CD1c-positive myeloid dendritic cell (primary cell): ENCODE data around the gene NXPH4.

ENCODE experiments used
- DNase-seq: peaks from one replicate; pipeline ENCODE4 v3.0.0-alpha.2; 2016; ENCODE audit errors: extremely low spot score

The NXPH4 gene

DNA sequence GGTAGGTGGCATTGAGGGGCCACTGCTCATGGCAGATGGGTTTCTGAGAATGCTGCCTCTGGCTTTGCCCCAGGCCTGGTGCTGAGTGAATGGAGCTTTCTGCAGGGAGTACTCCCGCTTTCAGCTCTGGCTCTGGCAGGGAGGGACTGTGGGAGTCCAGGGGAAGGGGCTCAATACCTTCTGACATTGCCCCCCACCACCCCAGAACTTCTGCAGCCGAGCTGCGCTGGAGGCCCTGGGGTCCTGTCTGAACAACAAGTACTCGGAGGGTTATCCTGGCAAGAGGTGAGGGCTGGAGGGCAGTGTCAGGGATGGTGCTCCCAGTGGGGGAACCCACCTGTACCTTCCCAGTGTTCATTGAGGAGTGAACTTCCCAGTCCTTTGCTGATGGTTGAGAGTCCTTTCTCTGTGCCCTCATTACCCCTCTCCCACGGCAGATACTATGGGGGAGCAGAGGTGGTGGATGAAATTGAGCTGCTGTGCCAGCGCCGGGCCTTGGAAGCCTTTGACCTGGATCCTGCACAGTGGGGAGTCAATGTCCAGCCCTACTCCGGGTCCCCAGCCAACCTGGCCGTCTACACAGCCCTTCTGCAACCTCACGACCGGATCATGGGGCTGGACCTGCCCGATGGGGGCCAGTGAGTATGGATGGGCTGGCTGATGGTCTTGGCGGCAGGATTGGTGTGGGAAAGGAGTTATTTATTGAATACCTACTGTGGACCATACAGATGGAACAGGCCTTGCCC, 14.9 kb downstream of the NXPH4 start:
- DNase-seq = no peak

DNA sequence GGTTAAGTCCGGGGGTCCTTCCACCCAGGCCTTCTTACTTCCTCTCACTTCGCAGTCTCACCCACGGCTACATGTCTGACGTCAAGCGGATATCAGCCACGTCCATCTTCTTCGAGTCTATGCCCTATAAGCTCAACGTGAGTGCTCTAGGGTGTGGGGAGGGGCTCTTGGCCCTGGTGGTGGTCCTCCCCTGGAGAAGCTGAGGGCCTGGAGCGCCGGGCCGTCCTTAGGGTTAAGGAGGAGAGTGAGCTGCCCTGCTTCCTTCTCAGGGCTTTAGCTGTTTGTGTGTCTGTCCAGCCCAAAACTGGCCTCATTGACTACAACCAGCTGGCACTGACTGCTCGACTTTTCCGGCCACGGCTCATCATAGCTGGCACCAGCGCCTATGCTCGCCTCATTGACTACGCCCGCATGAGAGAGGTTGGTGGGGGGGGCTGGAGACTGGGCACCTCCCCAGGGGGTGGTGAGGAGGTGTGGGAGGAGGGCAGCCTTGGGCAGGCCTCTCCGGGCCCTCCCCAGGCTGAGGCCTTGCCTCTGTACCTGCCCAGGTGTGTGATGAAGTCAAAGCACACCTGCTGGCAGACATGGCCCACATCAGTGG, 15.7 kb downstream of the NXPH4 start:
- DNase-seq = no peak

DNA sequence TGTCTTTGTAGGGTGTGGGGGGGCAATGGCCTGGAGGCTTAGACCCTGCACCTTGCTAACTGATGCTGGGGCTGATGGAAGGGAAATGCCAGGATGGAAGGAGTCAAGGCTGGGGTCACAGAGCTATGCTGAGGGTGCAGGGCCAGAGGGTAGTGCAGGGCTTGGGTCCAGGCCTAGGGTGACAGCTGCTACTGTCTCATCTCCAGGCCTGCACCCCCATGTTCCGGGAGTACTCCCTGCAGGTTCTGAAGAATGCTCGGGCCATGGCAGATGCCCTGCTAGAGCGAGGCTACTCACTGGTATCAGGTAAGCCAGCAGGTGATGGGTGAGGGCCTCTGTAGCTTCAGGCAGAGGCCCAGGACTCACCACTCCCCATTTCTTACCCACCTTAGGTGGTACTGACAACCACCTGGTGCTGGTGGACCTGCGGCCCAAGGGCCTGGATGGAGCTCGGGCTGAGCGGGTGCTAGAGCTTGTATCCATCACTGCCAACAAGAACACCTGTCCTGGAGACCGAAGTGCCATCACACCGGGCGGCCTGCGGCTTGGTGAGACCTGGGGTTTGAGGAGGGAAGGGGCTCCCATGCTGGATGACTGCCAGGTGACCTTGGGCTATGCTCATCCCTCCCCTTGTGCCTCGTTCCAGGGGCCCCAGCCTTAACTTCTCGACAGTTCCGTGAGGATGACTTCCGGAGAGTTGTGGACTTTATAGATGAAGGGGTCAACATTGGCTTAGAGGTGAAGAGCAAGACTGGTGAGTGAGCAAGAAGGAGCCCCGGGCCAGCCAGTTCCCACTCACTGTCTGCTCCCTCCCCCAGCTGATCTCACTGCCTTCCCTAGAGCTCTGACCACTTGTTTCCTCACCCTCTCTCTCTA, 17.0 kb downstream of the NXPH4 start:
- peak; percentile 62 for DNase-seq

DNA sequence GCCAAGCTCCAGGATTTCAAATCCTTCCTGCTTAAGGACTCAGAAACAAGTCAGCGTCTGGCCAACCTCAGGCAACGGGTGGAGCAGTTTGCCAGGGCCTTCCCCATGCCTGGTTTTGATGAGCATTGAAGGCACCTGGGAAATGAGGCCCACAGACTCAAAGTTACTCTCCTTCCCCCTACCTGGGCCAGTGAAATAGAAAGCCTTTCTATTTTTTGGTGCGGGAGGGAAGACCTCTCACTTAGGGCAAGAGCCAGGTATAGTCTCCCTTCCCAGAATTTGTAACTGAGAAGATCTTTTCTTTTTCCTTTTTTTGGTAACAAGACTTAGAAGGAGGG, 17.6 kb downstream of the NXPH4 start:
- DNase-seq = no peak

DNA sequence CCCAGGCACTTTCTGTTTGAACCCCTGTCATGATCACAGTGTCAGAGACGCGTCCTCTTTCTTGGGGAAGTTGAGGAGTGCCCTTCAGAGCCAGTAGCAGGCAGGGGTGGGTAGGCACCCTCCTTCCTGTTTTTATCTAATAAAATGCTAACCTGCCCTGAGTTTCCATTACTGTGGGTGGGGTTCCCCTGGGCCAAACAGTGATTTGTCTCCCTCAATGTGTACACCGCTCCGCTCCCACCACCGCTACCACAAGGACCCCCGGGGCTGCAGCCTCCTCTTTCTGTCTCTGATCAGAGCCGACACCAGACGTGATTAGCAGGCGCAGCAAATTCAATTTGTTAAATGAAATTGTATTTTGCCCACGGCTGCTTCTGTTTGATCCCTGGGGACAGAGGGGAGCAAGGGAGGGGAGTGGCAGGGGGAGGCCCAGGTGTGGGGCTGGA, 18.0 kb downstream of the NXPH4 start:
- DNase-seq = peak; percentile 79

DNA sequence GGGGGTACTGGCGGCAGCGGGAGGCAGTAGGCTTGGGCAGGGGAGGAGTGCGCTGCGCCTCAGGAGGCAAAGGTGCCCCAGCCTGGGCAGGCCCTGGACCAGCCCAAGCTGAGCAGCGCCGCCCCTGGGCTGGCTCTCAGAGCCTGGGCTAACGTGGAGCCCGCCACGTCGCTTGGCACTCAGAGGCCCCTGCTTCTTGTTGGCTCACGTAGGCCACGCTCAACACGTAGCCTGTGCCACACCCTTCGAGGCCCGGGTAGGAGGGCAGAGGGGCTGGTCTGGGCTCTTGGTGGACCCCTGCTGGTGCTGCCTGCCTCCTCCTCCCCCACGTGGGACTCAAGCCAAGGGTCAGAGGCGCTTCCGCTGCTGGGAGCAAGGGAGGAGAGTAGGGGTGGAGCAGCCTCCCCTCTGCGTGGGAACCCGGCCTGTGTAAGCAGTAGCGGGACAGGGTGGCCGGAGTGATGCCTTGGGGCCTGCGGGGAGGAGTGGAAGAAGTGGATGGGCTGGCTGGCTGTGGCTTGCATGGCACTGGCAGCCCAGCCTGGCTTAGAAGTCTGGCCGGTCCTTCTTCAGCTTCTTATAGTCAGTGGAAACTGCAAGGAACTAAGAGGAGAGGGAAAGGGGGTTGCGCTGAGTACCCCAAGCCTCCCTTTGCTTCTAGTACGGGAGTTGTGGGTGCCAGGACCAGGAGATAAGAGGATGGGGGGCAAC, 18.6 kb downstream of the NXPH4 start:
- DNase-seq = no peak

DNA sequence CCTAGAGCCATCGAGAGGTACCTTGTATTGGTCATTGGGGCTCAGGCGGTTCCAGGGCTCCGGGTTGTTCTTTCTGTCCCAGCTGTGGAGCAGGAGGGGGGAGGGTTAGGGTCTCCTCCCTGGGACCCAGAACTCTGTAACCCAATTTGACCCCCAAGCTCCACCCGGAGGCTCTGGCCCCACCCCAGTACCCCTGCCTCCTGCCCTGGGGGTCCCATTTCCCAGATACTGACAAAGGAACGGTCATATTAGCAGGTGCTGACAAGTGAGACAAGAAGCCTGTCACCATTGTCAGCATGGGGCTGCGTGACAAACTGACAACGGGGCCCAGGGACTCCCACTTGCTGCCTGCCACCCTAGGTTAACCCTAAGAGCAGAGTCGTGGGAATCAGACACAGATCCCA, 19.1 kb downstream of the NXPH4 start:
- DNase-seq = no peak

DNA sequence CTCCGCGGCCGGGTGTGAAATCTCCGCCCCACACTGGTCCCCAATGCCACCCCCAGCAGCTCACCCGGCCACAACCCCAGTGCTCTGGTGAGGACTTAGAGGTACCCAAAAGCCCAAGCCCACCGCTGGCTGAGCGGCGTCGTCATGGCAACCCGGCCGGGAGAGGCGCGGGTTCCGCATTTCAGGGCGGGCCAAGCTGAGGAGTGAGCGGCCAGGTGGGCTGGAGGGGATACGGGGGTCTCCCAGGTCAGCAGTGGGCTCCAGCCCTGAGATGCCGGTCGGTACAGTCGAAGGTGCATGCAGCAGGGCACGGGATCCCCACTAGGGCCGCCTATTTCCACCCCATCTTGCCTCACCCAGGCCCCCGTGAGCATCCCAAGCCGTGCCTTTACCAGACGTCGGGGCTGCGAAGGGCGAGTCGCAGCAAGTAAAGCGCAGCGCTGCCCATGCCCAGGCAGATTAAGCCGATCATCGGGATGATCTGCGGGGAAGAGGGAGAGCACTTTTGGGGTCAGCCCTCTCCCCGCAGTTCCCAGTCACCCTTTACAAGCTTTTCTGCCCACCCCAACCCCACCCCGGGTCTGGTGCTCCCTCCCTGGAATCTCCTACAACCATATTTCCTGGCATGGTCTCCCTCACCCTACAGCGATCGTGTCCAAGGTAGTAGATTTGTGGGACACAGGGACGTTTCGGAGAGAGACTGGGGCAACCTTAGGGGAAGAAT, 19.8 kb downstream of the NXPH4 start:
- DNase-seq = no peak

DNA sequence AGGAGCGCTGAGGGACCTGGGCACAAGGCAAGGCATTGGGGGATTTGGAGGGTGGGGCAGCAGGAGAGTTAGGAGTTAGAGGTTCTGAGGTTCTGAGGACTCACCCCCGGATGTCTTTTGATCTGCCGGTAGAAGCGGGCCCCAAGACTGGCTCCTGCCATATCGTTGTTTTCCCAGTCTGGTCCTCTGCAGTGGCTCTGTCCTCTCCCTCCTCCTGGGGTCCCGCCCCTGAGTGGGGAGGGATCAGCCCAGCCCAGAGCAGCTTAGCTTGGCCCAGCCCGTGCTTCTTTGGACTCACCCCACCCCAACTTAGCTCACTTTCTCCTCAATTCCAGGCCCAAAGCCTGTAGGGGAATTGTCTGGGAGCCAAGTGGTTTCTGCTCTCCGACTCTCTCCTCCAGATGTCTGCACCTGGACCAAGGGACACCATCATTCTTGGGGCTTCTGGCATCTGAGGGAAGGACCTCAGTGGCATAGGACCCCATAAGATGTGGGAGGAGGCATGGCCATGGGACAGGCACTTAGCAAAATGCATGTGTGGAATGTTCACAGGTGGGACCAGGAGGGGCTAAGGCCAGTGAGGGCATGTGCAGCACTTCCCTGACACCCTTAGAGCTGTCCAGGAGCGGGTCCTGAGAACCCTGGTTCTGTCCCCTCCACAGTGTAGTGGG, 20.5 kb downstream of the NXPH4 start:
- no peak for DNase-seq

DNA sequence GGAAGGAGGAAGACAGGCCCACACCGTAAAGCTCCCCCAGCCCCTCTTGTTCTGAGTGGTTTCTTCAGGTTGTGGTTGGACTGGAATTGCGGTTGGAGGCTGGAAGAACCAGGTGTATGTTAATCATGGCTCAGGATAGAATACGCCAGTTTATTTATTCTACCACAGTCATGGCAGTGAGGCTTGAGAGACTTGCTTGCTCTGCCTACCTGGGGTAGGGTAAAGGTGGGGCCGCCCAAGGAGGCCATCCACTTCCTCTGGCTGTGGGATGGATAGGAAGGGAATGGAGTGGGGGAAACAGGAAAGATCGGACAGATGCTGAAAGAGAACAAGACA, 21.0 kb downstream of the NXPH4 start:
- no peak for DNase-seq

DNA sequence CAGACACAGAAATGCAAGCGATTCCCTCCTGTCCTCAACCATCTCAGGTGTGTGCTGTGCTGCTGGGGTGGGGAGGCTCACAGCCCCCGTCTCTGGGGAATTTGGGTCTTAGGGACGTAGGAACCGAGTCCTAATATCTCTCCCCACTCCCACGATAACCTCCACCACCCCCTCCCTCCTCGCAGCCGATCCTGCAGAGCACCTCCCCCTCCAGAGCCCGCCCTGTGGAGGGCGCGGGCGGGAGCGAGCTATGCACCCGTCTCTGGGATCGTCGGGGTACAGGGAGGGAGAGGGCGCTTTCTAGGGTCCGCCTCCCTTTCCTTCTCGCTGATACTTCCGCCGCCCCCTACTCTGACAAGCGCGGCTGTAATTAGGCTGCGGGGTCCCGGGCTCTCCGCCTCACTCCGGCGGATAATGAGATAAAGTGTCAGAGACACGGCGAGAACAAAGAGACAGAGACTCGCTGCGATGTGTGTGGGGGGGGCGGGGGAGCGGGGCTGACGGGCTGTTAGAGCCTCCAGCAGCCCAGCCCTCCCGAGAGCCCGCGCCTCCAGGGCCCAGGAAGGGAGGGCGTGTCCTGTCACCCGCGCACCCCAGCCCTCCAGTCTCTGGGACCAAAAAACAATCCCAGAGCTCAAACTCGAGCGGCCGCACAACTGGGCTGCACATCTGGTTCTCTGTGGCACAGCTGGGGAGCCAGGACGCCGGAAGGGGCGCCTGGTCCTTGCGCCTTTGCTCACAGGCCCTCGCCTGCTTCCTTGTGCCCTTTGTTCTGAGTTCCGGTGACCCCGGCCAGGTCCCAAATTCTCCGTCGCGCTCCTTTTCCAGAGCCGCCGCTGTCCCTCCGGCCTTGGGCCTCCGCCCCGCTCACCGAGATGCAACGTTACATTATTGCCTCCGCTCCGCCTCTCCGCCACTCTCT, 21.6 kb downstream of the NXPH4 start:
- no peak for DNase-seq

DNA sequence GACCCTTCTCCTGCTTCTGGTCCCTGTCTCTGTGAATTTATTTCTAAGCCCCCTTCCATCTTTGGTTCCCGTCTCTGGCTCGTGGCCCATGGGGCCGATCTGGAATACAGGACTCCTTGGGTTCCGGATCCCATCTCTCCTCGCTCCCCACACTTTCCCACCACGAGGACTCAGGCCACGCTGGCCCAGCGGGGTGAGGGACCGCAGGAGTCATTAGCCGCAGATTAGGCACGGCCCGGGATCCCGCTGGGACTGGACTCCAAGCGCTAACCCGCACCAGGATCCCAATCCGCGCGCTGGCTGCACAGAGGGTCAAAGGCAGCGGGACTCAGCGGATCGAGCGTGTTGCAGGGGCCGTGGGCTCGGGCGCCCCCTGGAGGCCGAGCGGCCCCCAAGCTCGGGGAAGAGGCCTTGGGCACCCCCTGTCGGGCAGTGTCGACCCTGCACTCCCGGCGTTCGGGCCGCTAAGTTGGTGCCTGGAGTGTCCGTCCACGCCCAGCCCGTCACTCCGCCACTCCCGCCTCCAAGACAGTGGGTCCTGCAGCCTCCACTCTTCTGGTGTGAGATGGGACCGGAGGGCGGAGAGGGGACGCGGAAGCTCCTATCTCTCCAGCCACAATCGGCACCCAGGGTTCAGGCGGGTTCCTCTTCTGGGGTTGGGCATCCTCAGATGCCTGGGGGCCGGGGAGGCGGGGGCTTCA, 22.4 kb downstream of the NXPH4 start:
- peak; percentile 95 for DNase-seq

DNA sequence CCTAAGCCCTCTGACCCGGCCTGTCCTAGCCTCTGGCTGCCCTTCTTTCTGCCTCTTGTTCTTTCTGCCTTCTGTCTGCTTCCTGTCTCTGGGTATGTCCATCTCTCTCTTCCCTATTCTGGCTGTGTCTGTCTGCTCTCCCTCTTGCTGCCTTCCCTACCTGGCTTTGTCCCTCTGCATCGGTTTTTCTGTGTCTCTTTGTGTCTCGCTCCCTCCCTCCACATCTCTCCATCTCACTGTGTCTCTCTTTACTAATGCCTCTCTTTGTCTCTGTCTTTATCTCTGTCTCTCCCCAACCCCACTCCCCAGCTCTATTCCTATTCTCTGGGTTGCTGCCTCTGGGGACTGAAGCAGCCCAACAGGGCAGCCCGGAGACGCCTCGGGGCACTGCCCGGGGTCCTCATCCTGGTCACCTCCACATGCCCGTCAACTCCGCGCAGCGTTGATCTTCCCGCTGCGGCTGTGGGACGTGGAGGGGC, 23.0 kb downstream of the NXPH4 start:
- no peak for DNase-seq

DNA sequence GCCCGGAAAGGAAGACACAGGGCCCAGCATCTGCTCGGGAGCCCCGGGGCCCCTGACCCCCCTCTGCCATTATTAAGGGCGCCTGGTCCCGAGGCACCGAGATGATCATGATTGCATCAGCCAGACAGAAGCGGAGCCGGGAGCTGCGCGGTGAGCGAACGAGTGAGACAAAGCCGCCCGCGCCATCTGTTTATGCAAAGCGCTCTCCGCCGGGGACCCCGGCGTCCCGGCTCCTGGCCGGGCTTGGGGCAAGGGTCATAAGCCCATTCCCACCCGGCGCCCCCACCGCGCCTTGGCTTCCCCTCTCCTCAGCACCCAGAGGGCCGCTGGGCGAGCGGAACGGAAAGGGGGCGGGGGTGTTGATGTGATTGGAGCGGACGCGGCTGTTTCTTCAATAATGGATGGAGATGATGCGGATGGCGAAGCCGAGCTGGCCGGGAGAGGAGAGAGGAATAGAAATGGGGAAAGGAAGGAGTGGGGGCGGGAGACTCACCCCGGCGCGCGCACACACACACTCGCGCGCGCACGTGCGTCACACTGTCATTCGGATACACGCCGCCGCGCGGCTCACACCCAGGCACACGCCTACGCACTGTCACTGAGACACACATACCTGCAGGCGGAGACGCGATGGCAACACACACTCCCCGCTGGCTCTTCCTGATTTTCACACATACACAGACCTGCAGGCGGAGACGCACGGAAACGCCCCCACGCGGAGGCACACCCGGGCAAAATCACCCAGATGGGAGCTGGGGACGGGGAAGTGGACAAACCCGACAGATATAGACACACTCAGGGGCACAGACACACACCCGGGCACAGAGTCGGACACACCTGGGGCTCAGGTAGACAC, 23.7 kb downstream of the NXPH4 start:
- DNase-seq = peak; percentile 94

DNA sequence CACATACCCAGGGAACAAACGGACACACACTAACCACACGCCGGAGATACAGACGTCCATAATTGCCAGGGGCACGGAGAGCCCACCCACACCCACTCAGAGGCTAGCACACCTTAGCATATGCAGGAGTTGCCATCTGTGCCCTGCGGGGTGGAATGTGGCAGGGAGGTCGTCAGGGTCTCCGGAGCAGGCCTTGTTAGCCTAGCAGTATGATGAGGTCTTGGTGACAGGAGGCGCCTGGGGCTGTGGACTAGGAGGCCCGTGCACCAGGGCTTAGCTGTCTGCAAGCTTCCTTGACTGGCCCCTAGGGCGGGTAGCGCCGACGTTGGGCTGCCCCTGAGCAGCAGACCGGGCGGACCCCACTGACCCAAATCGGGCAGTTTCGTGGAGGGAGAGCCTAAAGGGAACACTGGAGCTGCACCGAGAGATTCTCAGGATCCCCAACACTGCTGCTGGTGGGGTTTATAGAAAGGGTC, 24.4 kb downstream of the NXPH4 start:
- no peak for DNase-seq

DNA sequence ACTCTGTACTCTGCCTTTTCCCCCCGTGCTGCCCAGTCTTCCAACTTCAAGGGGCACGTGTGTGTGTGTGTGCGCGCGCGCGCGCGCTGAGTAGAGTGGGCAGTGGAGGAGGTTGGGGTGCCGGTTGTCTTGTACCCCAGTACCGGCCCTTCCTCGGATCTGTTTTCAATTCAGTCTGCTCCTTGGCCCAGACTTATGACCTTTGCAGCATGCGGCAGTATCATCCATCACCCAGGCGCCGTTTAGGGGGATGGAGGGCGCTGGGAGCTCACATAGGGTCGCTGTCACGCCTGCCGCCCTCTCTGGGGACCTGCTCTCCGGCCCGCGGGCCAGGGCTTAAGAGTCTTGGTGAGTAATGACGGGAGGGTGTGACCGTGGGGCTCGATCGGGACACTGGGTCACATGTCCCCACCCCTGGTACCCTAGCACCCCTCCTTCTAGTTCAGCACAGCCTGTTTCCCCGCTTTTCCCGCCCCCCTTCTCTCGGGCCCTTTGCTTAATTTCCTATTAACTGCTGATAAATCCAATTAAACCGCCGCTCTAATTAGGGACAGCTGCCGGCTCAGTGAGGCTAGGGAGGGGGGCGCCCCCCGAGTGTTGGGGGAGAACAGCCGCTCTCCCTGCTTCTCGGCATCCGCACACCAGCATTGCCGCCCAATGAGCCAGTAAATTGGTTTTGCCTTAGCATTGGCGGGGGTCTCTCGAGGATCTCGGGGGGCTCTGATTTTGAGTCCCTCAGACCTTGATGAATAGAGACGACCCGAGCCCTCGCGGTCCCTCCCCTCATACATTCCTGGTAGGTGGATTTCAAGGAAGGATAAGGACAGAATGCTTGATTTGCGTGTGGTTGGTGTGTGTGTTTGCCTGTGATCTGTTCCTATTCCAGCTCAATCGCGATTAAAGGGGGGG, 25.1 kb downstream of the NXPH4 start:
- no peak for DNase-seq

DNA sequence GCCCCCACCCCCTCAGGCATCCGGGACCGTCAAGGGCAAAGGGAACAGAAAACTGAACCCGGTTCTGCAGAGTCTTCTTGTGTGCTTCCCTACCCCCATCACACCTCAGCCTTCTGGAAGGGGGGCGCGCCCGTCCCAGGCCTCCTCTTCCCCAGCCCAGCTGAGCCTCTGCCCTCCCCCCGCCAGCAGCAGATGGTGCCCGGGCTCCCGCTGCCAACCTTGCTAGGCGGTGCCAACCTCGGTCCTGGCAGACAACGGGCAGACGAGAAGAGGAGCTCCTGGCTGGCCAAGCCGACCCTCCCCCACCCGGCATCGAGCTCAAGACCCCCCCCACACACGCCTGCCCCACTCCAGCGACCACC, 25.7 kb downstream of the NXPH4 start:
- DNase-seq = no peak
